ENCODE data around the gene ZFAND5. TPM values are rescaled to one million over a fixed set of nuclear protein-coding genes. Genes with fewer than 3 reads are reported as not detected.

Gene ZFAND5
- polyA plus RNA-seq, 1 of the 3 experiments (the other 2 are of a cell fraction), result 58.8 TPM

GRCh38 chr9:72346333-72346732 lies 18.7 kb downstream of the ZFAND5 start:
- H4K20me1 ChIP-seq (ENCODE audit: insufficient read depth), result no peaks in the 10 kb centered on the region
- no peak overlapping the region for H2AFZ ChIP-seq (ENCODE audit: low read depth)
- ChIA-PET CTCF (no interaction called here), POLR2A (no interaction called here)
- WGBS (ENCODE audit: low lambda C conversion rate), result 48% methylated on average over 1 of the region's 1 CpG
- no peaks in the 10 kb centered on the region for H3K9me2 ChIP-seq
- peaks cover 9% of the 10 kb centered on the region for H3F3A ChIP-seq (replicated peaks; ENCODE audit: insufficient read depth)
- no peak overlapping the region for H3K9ac ChIP-seq
- DNase-seq, result no peak
- H3K27ac ChIP-seq (ENCODE audit: low read depth in 2 of 2, low read length in 1 of 2), result no peak overlapping the region
- H3K27me3 ChIP-seq (ENCODE audit: insufficient read depth), result no peaks in the 10 kb centered on the region
- no peaks in the 10 kb centered on the region for H3K4me1 ChIP-seq (ENCODE audit: control insufficient read depth in 1 of 2, insufficient read depth in 2 of 2, low read depth in 1 of 2, low read length in 1 of 2)
- peaks cover 0 to 7% of the 10 kb centered on the region in 2 experiments for H3K36me3 ChIP-seq (replicated peaks in 1 of 2; ENCODE audit: control insufficient read depth in 1 of 2, insufficient read depth in 2 of 2, low read length in 1 of 2)
- no peaks in the 10 kb centered on the region for H3K79me2 ChIP-seq (ENCODE audit: insufficient read depth)
- H3K4me3 ChIP-seq (ENCODE audit: low read depth in 2 of 2, low read length in 1 of 2), result no peak overlapping the region
- TF ChIP-seq CHD2 (IDR thresholded peaks at IDR 0.05; ENCODE audit: low read length, partially characterized antibody) (no peak), JUND (IDR thresholded peaks at IDR 0.05) (no peak), NFIC (IDR thresholded peaks at IDR 0.05; ENCODE audit: borderline replicate concordance) (no peak), SIN3A (IDR thresholded peaks at IDR 0.05; ENCODE audit: borderline replicate concordance, low read depth, low read length) (no peak), SMC3 (IDR thresholded peaks at IDR 0.05; ENCODE audit: low read depth, low read length) (no peak), GATA2 (CRISPR knock-in tag; IDR thresholded peaks at IDR 0.05) (no peak), EP300 (IDR thresholded peaks at IDR 0.05; ENCODE audit: borderline replicate concordance in 1 of 2, low read depth in 1 of 2, low read length in 1 of 2) (no peak)
- no peak overlapping the region for H3K4me2 ChIP-seq
- no peaks in the 10 kb centered on the region for H3K9me3 ChIP-seq

DNA sequence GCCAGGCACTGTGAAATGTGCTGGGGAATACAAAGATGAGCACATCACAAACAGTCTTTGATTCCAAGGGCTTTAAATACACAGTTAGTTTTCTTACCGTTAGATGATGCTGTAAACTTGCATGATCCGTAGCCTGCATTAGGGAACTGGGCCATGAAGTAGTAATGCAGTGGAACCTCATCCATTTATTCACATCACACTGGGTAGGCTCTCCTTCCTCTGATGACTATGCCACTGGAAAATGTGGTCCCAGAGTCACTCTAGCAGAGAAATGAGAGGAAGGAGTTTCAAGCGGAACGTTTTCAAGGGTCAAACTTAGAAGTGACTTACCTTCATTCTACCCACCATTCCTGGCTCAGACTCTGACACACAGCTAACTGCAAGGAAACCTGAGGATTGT lies 26.4 kb downstream of the ZFAND5 start:
- H3K36me3 ChIP-seq (replicated peaks in 1 of 2; ENCODE audit: control insufficient read depth in 1 of 2, insufficient read depth in 2 of 2, low read length in 1 of 2), result no peaks in the 10 kb centered on the region
- H3K9me3 ChIP-seq, result no peaks in the 10 kb centered on the region
- ChIA-PET CTCF (no interaction called here), POLR2A (no interaction called here)
- no peak for TF ChIP-seq IRF3 (IDR thresholded peaks at IDR 0.05; ENCODE audit: low read depth, low read length)
- TF ChIP-seq TAF1 (IDR thresholded peaks at IDR 0.05; ENCODE audit: borderline replicate concordance, low read depth, low read length), result no peak
- TF ChIP-seq FOXM1 (IDR thresholded peaks at IDR 0.05; ENCODE audit: low read depth), result no peak
- no peak for TF ChIP-seq POLR2AphosphoS5 (IDR thresholded peaks at IDR 0.05; ENCODE audit: low read depth, low read length)
- TF ChIP-seq RXRA (IDR thresholded peaks at IDR 0.05; ENCODE audit: borderline replicate concordance, low read depth), result no peak
- no peak for TF ChIP-seq EZH2phosphoT487 (IDR thresholded peaks at IDR 0.05; ENCODE audit: borderline replicate concordance, low read depth)
- TF ChIP-seq USF2 (IDR thresholded peaks at IDR 0.05; ENCODE audit: borderline replicate concordance, low read depth, low read length), result no peak
- TF ChIP-seq JUND (IDR thresholded peaks at IDR 0.05), result no peak
- TF ChIP-seq FOXJ3 (CRISPR knock-in tag; IDR thresholded peaks at IDR 0.05), result no peak
- no peak for TF ChIP-seq MEF2A (IDR thresholded peaks at IDR 0.05; ENCODE audit: borderline replicate concordance, low read depth)
- no peak for TF ChIP-seq RAD21 (IDR thresholded peaks at IDR 0.05; ENCODE audit: low read length)
- TF ChIP-seq GATA2 (CRISPR knock-in tag; IDR thresholded peaks at IDR 0.05), result no peak
- TF ChIP-seq SIN3A (IDR thresholded peaks at IDR 0.05; ENCODE audit: borderline replicate concordance, low read depth, low read length), result no peak
- no peak for TF ChIP-seq TCF12 (IDR thresholded peaks at IDR 0.05)
- TF ChIP-seq USF1 (IDR thresholded peaks at IDR 0.05; ENCODE audit: borderline replicate concordance, low read depth), result no peak
- H3F3A ChIP-seq (replicated peaks; ENCODE audit: insufficient read depth), result no peaks in the 10 kb centered on the region
- H3K27me3 ChIP-seq (ENCODE audit: insufficient read depth), result no peaks in the 10 kb centered on the region
- H4K20me1 ChIP-seq (ENCODE audit: insufficient read depth), result no peaks in the 10 kb centered on the region
- no peak overlapping the region for H3K27ac ChIP-seq (ENCODE audit: low read depth in 2 of 2, low read length in 1 of 2)
- H3K9ac ChIP-seq, result no peak overlapping the region
- no peaks in the 10 kb centered on the region for H3K9me2 ChIP-seq
- no peak for DNase-seq
- no peak overlapping the region for H3K4me3 ChIP-seq (ENCODE audit: low read depth in 2 of 2, low read length in 1 of 2)
- WGBS (ENCODE audit: low lambda C conversion rate), result 90% methylated on average over 4 of the region's 4 CpGs
- no peaks in the 10 kb centered on the region for H3K79me2 ChIP-seq (ENCODE audit: insufficient read depth)
- no peaks in the 10 kb centered on the region for H3K4me1 ChIP-seq (ENCODE audit: control insufficient read depth in 1 of 2, insufficient read depth in 2 of 2, low read depth in 1 of 2, low read length in 1 of 2)
- H3K4me2 ChIP-seq, result no peak overlapping the region
- no peak overlapping the region for H2AFZ ChIP-seq (ENCODE audit: low read depth)
